BE2C (cell line): ENCODE data around the gene PLEKHA5.
"Not testable (repeated sequence)": the region's sequence is repeated elsewhere in the genome, so short reads cannot be mapped to it uniquely, and the experiment has no call there.

Source experiments
- DNase-seq: peaks from one replicate; pipeline ENCODE4 v3.0.0-alpha.2; 2020
- H3K27me3 ChIP-seq: fragments of 250-450 bp; sonication (Bioruptor Pico); 2 replicates; pipeline ENCODE4 v1.5.1; 2020; ENCODE audit warnings: mild to moderate bottlenecking
- H3K36me3 ChIP-seq: fragments of 250-450 bp; sonication (Bioruptor Pico); 2 replicates; pipeline ENCODE4 v1.5.1; 2020; ENCODE audit warnings: mild to moderate bottlenecking
- H3K4me1 ChIP-seq: fragments of 250-450 bp; sonication (Bioruptor Pico); 2 replicates; pipeline ENCODE4 v1.5.1; 2020
- H3K4me3 ChIP-seq: 2 replicates; pipeline ENCODE4 v1.5.1; 2011; ENCODE audit warnings: low read depth, low read length
- H3K9me3 ChIP-seq: fragments of 250-450 bp; sonication (Bioruptor Pico); 2 replicates; pipeline ENCODE4 v1.5.1; 2020
- TF ChIP-seq, protein P1 (sequence below): IDR thresholded peaks from 2 replicates; pipeline ENCODE4 v1.5.1; 2012; ENCODE audit warnings: mild to moderate bottlenecking, low read depth, low read length

The PLEKHA5 gene

GRCh38 chr12:19398376-19399363 is 269.1 kb downstream of the PLEKHA5 start:
- TF ChIP-seq, protein P1, sequence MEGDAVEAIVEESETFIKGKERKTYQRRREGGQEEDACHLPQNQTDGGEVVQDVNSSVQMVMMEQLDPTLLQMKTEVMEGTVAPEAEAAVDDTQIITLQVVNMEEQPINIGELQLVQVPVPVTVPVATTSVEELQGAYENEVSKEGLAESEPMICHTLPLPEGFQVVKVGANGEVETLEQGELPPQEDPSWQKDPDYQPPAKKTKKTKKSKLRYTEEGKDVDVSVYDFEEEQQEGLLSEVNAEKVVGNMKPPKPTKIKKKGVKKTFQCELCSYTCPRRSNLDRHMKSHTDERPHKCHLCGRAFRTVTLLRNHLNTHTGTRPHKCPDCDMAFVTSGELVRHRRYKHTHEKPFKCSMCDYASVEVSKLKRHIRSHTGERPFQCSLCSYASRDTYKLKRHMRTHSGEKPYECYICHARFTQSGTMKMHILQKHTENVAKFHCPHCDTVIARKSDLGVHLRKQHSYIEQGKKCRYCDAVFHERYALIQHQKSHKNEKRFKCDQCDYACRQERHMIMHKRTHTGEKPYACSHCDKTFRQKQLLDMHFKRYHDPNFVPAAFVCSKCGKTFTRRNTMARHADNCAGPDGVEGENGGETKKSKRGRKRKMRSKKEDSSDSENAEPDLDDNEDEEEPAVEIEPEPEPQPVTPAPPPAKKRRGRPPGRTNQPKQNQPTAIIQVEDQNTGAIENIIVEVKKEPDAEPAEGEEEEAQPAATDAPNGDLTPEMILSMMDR = no peak
- H3K27me3 ChIP-seq = no peaks in the 10 kb centered on the region
- no peaks in the 10 kb centered on the region for H3K4me1 ChIP-seq
- no peak for DNase-seq
- no peaks in the 10 kb centered on the region for H3K36me3 ChIP-seq
- no peak overlapping the region for H3K4me3 ChIP-seq
- H3K9me3 ChIP-seq = no peaks in the 10 kb centered on the region

GRCh38 chr12:19400649-19401285 is 271.2 kb downstream of the PLEKHA5 start:
- DNase-seq, H3K36me3 ChIP-seq, H3K27me3 ChIP-seq, H3K4me1 ChIP-seq, H3K9me3 ChIP-seq, H3K4me3 ChIP-seq: not testable (repeated sequence)

GRCh38 chr12:19402211-19402610 is 272.7 kb downstream of the PLEKHA5 start:
- no peaks in the 10 kb centered on the region for H3K4me1 ChIP-seq
- TF ChIP-seq, protein P1 = no peak
- no peak for DNase-seq
- no peaks in the 10 kb centered on the region for H3K36me3 ChIP-seq
- H3K4me3 ChIP-seq = no peak overlapping the region
- H3K27me3 ChIP-seq = no peaks in the 10 kb centered on the region
- H3K9me3 ChIP-seq = no peaks in the 10 kb centered on the region

DNA sequence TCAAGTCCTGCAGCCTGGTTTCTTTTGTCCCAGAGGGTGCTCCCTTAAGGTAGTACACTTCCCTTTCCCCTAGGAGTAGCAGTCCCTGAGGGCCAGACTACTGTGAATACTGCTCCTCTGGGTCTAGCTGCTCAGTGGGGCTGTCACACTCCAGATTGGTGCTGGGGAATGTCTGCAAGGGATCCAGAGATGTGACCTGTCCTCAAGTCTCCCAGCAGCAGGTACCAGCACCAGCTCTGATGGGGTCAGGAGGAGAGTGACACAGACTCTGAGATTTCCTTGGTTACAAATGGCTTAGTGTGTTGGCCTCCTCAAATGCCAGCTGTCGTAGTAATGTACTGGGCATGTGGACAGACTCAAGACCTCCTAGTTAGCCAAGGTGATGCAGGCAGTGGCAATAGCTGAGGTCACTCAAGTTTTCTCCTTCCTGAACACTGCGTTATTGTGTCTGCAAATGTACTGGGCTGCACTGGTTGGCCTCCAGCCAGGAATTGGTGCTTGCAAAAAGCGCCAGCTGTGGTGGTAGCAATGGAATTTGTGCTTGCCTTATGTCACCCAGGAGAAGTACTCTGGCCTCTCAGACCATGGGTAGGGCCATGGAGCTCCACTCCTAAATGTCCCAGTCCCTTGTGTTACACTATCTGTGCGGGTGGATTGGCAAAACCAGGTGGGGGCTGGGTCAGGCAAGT is 273.4 kb downstream of the PLEKHA5 start:
- DNase-seq = peak; percentile 71
- no peaks in the 10 kb centered on the region for H3K36me3 ChIP-seq
- H3K4me3 ChIP-seq = no peak overlapping the region
- H3K27me3 ChIP-seq = no peaks in the 10 kb centered on the region
- no peaks in the 10 kb centered on the region for H3K4me1 ChIP-seq
- H3K9me3 ChIP-seq = no peaks in the 10 kb centered on the region
- TF ChIP-seq, protein P1 = no peak

DNA sequence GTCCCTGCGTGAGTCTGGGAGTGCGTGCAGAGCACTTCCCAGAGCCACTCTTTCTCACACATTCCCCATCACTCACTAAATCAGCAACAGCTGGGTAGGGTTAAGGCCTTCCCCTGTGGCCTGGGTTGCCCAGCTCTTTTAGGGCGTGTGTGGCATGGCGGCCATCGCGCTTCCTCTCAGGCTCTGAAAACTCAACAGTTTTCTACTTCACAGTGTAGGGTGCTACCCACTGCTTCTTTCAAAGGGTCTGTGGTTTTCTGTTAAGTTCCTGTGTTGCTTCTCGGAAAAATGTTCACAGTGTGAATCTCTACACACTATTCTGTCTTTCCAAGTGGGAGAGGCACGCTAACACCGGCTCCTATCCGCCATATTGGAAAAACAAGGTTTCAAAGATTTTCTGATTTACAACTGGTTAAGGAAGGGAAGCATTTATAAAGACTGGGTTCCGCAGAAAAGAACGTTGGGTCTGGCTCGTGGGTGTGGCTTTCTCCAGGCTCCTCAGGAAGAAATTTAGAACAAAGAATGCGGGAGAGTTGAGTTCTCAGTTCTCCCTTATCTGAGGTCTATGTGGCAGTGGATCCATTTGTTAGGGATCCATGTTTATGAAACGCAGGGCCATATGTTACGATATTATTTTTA is 274.8 kb downstream of the PLEKHA5 start:
- TF ChIP-seq, protein P1 = no peak
- H3K4me3 ChIP-seq = no peak overlapping the region

DNA sequence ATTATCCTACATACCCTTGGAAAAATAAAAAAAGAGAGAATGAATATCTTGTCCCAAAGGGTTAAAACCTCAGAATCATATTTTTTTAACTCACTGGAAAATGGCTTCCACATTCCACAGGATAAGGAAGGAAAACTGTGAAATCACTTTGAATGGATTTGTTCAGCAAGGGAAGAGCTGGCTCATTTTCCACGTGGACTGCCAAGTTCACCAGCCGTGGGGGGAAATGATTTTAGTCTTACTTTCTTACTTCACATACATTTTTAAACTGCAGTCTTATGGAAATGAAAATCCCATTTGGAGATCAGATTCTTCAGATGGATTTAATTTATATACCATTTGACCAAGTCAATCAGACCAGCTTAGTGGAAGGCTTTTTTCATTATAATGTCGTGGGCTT is 279.8 kb downstream of the PLEKHA5 start:
- no peak for DNase-seq
- Histone ChIP-seq H3K9me3 (no peaks in the 10 kb centered on the region), H3K27me3 (no peaks in the 10 kb centered on the region), H3K4me1 (peaks cover 23% of the 10 kb centered on the region), H3K4me3 (no peak overlapping the region), H3K36me3 (no peaks in the 10 kb centered on the region)
- TF ChIP-seq, protein P1 = no peak

More for the DNA sequence above, 274.8 kb downstream of the PLEKHA5 start:
- no peaks in the 10 kb centered on the region for H3K27me3 ChIP-seq
- no peaks in the 10 kb centered on the region for H3K9me3 ChIP-seq
- peaks cover 5% of the 10 kb centered on the region for H3K4me1 ChIP-seq
- H3K36me3 ChIP-seq = no peaks in the 10 kb centered on the region
- DNase-seq = no peak
